Measurements from ENCODE around the gene ZNF516. TPM values are rescaled to one million over a fixed set of nuclear protein-coding genes. Genes with fewer than 3 reads are reported as not detected.

ZNF516 gene
- total and polyA plus RNA-seq, 10 of the 15 experiments (the other 5 are each of a cell fraction or from before 2014, with no cell fraction given), result 2.0 to 32.0 (median 8.3) TPM

- no peak for TF ChIP-seq CEBPZ (IDR thresholded peaks at IDR 0.05; ENCODE audit: low read depth, low read length)
- no peak for TF ChIP-seq ZNF274 (IDR thresholded peaks at IDR 0.05; ENCODE audit: insufficient read depth, insufficient read length)
- TF ChIP-seq, protein P1, sequence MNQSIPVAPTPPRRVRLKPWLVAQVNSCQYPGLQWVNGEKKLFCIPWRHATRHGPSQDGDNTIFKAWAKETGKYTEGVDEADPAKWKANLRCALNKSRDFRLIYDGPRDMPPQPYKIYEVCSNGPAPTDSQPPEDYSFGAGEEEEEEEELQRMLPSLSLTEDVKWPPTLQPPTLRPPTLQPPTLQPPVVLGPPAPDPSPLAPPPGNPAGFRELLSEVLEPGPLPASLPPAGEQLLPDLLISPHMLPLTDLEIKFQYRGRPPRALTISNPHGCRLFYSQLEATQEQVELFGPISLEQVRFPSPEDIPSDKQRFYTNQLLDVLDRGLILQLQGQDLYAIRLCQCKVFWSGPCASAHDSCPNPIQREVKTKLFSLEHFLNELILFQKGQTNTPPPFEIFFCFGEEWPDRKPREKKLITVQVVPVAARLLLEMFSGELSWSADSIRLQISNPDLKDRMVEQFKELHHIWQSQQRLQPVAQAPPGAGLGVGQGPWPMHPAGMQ (IDR thresholded peaks at IDR 0.05; ENCODE audit: borderline replicate concordance), result no peak
- no peak for TF ChIP-seq MYB (IDR thresholded peaks at IDR 0.05; ENCODE audit: borderline replicate concordance, low read depth, low read length)
Observed at GRCh38 chr18:76445275-76445674, 49.8 kb downstream of the ZNF516 start (continued).

DNA sequence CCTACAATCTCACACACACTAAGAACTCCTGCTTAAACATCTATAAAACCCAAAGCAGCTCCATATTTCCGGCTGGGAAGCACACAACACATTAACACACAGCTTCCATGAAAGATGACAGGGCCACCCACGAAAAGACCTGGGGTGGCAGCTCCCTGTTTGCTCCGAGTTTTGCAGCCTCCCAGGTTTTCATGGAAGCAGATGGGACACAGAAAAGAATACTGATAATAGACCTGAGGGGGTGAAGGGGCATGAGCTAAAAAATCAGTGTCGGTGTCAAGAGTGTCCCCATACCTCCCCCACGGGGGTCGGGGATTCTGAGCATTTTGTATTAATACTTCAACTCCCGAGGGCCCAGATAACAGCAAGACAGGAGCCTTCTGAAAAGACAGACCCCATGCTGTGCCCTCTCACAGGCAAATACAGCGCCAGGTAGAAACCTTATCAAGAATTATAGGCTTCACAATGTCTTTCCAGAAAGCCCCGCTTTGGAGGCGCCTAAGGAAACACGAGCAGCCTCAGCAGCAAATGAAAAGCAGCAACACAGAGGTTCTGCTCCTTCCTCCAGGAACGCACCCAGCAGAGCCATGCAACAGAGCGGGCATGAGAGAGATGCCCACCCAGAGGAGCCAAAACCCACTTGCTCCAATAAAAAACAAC is 50.5 kb downstream of the ZNF516 start:
- peaks cover 19 to 21% of the 10 kb centered on the region in 2 experiments; a peak in 3 of 4 replicates for H3K36me3 ChIP-seq (ENCODE audit: control insufficient read depth in 2 of 2, insufficient read depth in 2 of 2, low read length in 1 of 2)
- FAIRE-seq (no peak), DNase-seq (ENCODE audit: low read depth, low spot score) (no peak), ATAC-seq (no peak)
- no peak overlapping the region for H3K27ac ChIP-seq (ENCODE audit: control insufficient read depth, insufficient read depth)
- ChIA-PET POLR2A (interaction anchor here (1.3 kb wide), 1 partner anchor 9 kb away, joined by 4 read pairs; no protein-coding TSS in a partner anchor), SMC1A (ENCODE audit: uncharacterized antibody, unreplicated experiment) (interaction anchor here (0.7 to 1.5 kb wide), 3 partner anchors 12 to 43 kb away, joined by 4 read pairs; no protein-coding TSS in a partner anchor), RAD21 (ENCODE audit: unreplicated experiment) (no interaction called here), CTCF (interaction anchor here (1.1 kb wide), 1 partner anchor 69 kb away, joined by 3 read pairs; no protein-coding TSS in a partner anchor)
- WGBS (ENCODE audit: insufficient coverage, insufficient replicate concordance, low lambda C conversion rate, missing lambda C conversion rate), result 66% methylated on average over 13 of the region's 13 CpGs
- in situ Hi-C loops (cut with MboI) (no loop called here), intact Hi-C loops (cut with micrococcal nuclease; ENCODE audit: unreplicated experiment) (no loop called here)
- no peaks in the 10 kb centered on the region; the same call in 2 of the 3 replicates for H3K9me3 ChIP-seq (replicated peaks; ENCODE audit: control insufficient read depth, insufficient read depth, low read length)
- peaks cover 28% of the 10 kb centered on the region for H3K79me2 ChIP-seq (ENCODE audit: control insufficient read depth, insufficient read depth, low read length)
- no peak overlapping the region for H2AFZ ChIP-seq (ENCODE audit: control insufficient read depth, low read depth, low read length)
- peaks cover 9% of the 10 kb centered on the region; the same call in 1 of the 2 replicates for H3K4me1 ChIP-seq (ENCODE audit: control insufficient read depth, insufficient read depth, low read length)
- no peak overlapping the region for H3K9ac ChIP-seq (ENCODE audit: control insufficient read depth, insufficient read depth, low read length)
- peaks cover 4% of the 10 kb centered on the region; the same call in 1 of the 2 replicates for H4K20me1 ChIP-seq (ENCODE audit: control insufficient read depth, insufficient read depth)
- no peak overlapping the region for H3K4me3 ChIP-seq
- no peak overlapping the region for H3K4me2 ChIP-seq (ENCODE audit: control insufficient read depth, insufficient read depth)
- H3K27me3 ChIP-seq (replicated peaks in 1 of 2; ENCODE audit: control insufficient read depth in 2 of 2, insufficient read depth in 2 of 2, low read length in 1 of 2), result no peaks in the 10 kb centered on the region
- BruUV-seq (replicated peaks), result no TSS peak
- no peak for TF ChIP-seq NR2C2 (IDR thresholded peaks at IDR 0.05; ENCODE audit: borderline replicate concordance, control insufficient read depth, insufficient read length, low read depth)
- no peak for TF ChIP-seq SIX5 (IDR thresholded peaks at IDR 0.05; ENCODE audit: low read depth, low read length, severe bottlenecking)
- TF ChIP-seq, protein P1 (IDR thresholded peaks at IDR 0.05; ENCODE audit: borderline replicate concordance), result no peak
- TF ChIP-seq SMAD1 (IDR thresholded peaks at IDR 0.05; ENCODE audit: low read depth, partially characterized antibody), result no peak
- TF ChIP-seq, protein P2, sequence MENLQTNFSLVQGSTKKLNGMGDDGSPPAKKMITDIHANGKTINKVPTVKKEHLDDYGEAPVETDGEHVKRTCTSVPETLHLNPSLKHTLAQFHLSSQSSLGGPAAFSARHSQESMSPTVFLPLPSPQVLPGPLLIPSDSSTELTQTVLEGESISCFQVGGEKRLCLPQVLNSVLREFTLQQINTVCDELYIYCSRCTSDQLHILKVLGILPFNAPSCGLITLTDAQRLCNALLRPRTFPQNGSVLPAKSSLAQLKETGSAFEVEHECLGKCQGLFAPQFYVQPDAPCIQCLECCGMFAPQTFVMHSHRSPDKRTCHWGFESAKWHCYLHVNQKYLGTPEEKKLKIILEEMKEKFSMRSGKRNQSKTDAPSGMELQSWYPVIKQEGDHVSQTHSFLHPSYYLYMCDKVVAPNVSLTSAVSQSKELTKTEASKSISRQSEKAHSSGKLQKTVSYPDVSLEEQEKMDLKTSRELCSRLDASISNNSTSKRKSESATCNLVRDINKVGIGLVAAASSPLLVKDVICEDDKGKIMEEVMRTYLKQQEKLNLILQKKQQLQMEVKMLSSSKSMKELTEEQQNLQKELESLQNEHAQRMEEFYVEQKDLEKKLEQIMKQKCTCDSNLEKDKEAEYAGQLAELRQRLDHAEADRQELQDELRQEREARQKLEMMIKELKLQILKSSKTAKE (IDR thresholded peaks at IDR 0.05; ENCODE audit: low read depth, poor library complexity, severe bottlenecking), result no peak
- no peak for TF ChIP-seq ELK1 (IDR thresholded peaks at IDR 0.05; ENCODE audit: low read depth, low read length)
- no peak for TF ChIP-seq TCF7 (IDR thresholded peaks at IDR 0.05; ENCODE audit: borderline replicate concordance)
- no peak for TF ChIP-seq JUNB (IDR thresholded peaks at IDR 0.05)

All from GM12878 (cell line).